GM19025 (cell line): Measurements from ENCODE around the gene ATF7IP.

Experiments used
- ATAC-seq: cut with Tn5 transposase; IDR thresholded peaks from one replicate; pipeline ENCODE4 v1.9.1; 2021; ENCODE audit warnings: mild to moderate bottlenecking, low read depth, moderate library complexity; ENCODE audit not compliant: unreplicated experiment

ATF7IP gene

GRCh38 chr12:14410841-14411569 is 45.5 kb downstream of the ATF7IP start:
- ATAC-seq: no peak

- ATAC-seq: no peak
Observed at GRCh38 chr12:14416658-14417057, 51.2 kb downstream of the ATF7IP start.

DNA sequence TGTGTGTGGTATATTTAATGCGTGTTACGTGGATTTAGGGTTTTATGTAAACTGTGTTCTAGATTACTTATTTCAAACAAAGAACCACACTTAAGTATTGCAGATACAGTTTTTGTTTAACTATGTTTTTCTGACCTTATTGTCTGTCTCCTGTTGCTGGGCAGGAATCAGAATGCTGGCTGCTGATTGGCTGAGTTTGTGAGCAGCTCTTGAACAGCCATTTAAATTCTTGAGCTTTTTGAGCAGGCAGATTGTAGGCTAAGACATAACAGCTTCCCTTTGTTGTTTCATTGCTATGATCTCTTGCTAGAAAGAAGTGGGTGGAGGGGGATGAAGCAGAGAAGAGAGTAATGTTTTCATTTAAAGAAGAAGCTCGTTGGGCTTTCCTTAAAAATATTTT is 52.2 kb downstream of the ATF7IP start:
- no peak for ATAC-seq

DNA sequence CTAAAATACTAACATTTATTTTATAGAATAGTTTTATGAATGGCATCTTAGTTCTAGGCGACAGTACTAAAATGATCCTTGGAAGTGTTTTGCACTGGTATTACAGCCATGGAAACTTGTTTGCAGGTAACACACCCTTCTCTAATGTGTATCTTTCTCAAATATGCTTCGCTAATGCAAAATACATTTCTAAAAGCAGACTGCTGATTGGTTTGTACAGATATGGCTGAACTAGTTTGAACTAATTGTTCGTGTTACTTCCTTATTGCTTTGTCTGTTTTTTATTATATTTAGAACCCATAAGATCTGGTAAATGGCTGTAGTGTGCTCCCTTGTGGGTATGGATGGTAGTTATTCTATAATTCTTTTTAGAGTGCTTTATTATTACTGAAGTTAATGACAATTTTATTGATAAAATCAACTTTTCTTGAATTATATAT is 53.0 kb downstream of the ATF7IP start:
- no peak for ATAC-seq

GRCh38 chr12:14422516-14423230 is 57.2 kb downstream of the ATF7IP start:
- no peak for ATAC-seq

GRCh38 chr12:14424545-14424944 is 59.1 kb downstream of the ATF7IP start:
- no peak for ATAC-seq

- ATAC-seq: no peak
Observed at GRCh38 chr12:14426792-14427191, 61.3 kb downstream of the ATF7IP start.

GRCh38 chr12:14427929-14428328 is 62.4 kb downstream of the ATF7IP start:
- ATAC-seq: no peak

GRCh38 chr12:14430394-14430986 is 65.0 kb downstream of the ATF7IP start:
- no peak for ATAC-seq

DNA sequence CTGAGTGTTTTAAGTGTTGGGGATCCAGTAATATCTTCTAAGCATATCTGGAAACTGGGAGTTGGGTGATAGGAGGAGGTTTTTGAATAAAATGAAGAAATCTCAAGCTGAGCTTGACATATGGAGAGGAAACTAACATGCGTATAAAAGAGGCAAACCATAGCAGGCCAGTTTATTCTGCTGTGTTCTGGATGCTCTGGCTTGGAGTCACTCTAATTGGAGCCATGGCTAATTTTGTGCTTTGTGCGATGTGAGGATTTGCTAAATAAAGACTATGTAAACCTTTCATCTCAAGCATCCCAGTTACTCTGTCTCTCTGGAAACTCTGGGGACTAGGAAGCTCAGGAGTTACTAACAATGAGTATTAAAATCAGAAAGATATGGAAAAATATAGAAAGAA is 66.5 kb downstream of the ATF7IP start:
- no peak for ATAC-seq

GRCh38 chr12:14435627-14436026 is 70.1 kb downstream of the ATF7IP start:
- no peak for ATAC-seq

- no peak for ATAC-seq
Observed at GRCh38 chr12:14442221-14442881, 76.9 kb downstream of the ATF7IP start.

GRCh38 chr12:14443531-14443930 is 78.0 kb downstream of the ATF7IP start:
- ATAC-seq: no peak

DNA sequence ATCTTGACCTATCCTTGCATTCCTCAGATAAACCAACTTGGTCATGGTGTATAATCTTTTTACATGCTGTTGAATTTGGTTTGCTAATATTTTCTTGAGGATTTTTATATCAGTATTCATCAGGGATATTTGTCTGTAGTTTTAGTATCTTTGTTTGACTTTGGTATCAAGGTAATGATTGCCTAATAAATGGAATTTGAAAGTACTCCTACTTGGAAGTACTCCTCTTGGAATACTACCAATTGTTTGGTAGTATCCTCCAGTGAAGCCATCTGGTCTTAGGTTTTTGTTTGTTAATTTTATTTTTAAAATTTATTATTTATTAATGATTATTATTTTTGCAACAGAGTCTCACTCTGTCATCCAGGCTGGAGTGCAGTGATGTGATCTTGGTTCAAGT is 85.0 kb downstream of the ATF7IP start:
- ATAC-seq: no peak

- ATAC-seq: no peak
Observed at GRCh38 chr12:14452336-14452735, 86.9 kb downstream of the ATF7IP start.

- no peak for ATAC-seq
Observed at GRCh38 chr12:14452865-14453264, 87.4 kb downstream of the ATF7IP start.

DNA sequence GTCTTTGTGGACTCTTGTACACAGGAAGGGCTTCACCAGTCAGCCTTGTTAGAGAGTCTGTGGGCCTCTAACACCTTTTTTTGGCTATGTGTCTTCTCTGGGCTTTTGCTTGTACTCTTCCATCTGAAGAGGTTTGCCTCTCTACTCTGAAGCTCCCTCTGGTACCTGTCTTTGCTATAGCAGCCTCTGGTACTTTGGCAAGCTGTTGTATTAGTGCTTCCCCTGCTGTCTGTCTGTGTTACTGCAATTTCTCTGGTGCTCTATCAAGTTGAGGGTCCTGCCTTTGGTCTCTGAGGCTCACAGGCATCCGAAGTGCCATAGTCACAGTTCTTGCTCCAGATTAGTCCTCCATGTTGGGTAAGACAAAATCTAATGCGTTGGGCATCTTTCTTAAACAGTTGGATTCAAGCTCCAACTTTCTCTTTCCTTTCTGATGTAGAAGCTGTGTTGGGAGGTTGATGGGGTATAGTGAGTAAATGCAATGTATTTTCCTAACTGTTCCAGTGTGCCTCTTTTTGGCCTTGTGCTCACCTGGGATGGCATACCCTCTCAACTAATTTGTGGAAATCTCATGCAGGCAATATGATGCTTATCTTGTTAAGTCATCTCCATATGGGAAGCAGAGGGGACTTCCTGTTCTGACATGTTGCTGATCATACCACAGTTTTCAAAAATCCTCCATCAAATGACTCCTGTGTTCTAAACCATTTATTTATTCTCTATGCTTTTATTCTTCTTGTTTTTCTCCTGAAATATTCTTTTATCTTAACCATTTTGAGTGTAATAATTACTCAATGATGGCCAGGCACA is 88.8 kb downstream of the ATF7IP start:
- ATAC-seq: peak; percentile 63

GRCh38 chr12:14460212-14460841 is 94.8 kb downstream of the ATF7IP start:
- ATAC-seq: no peak

DNA sequence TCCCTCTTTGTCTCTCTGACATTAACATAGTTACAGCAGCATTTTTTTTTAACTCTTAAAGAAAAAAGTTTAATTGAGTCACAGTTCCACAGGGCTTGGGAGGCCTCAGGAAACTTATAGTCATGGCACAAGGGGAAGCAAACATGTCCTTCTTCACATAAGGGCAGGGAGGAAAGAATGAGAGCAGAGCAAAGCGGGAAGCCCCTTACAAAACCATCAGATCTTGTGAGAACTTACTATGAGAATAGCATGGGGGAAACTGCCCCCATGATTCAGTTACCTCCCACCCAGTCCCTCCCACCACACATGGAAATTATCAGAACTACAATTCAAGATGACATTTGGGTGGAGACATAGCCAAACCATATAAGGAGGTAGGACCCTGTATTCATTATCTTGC is 106.0 kb downstream of the ATF7IP start:
- no peak for ATAC-seq
